Measurements from ENCODE around the gene ASPSCR1.

DNA sequence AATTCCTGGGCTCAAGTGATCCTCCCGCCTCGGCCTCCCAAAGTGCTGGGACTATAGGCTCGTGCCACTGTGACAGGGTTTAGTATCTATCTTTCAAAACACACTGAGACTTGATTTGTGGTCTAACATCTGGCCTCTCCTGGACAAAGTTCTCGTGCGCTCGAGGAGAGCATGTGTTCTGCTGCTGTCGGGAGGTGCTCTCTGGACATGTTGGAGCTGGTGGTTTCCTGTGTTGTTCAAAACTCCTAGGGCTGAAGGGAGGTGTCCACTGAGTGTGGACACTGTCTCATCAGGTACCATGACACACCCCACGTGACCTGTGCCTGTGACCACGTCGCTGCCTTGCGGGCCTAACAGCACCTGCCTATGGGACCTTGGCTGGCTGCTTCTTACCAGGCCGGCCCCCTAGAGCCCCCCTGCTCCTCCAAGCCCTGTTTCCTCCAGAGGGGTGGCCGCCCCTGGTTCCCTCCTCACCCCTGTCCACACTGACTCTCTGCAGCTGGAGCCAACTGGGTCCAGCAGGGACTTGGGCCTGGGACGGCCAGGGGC is 68.6 kb downstream of the ASPSCR1 start:
- TF ChIP-seq, protein P1, sequence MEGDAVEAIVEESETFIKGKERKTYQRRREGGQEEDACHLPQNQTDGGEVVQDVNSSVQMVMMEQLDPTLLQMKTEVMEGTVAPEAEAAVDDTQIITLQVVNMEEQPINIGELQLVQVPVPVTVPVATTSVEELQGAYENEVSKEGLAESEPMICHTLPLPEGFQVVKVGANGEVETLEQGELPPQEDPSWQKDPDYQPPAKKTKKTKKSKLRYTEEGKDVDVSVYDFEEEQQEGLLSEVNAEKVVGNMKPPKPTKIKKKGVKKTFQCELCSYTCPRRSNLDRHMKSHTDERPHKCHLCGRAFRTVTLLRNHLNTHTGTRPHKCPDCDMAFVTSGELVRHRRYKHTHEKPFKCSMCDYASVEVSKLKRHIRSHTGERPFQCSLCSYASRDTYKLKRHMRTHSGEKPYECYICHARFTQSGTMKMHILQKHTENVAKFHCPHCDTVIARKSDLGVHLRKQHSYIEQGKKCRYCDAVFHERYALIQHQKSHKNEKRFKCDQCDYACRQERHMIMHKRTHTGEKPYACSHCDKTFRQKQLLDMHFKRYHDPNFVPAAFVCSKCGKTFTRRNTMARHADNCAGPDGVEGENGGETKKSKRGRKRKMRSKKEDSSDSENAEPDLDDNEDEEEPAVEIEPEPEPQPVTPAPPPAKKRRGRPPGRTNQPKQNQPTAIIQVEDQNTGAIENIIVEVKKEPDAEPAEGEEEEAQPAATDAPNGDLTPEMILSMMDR (conservative IDR thresholded peaks at IDR 0.05 in 1 of 2, IDR thresholded peaks at IDR 0.05 in 1 of 2; ENCODE audit: low read depth in 1 of 2, low read length in 2 of 2), result no peak
- no peak for TF ChIP-seq EZH2 (IDR thresholded peaks at IDR 0.05; ENCODE audit: low read length, missing control alignments)
